Esophagus muscularis mucosa (tissue), 4 donors: Measurements from ENCODE around the gene RBP3. TPM values are rescaled to one million over a fixed set of nuclear protein-coding genes. Genes with fewer than 3 reads are reported as not detected.

Experiments
- DNase-seq: peaks from one replicate; pipeline ENCODE4 v3.0.0-alpha.2; 2017; ENCODE audit errors: extremely low spot score
- H3K27ac ChIP-seq, 4 donors: fragments of 200-600 bp; sonication (generic); replicated peaks in 1 of 4; 1 replicate in 3 of 4; 2 replicates in 1 of 4; pipeline ENCODE4 v1.5.1; 2016 to 2019; ENCODE audit warnings: mild to moderate bottlenecking in 1 of 4
- H3K27me3 ChIP-seq, 4 donors: fragments of 200-600 bp; sonication (generic); one replicate each; pipeline versions ENCODE4 v1.5.1 to v1.6.0; 2016 to 2019
- H3K36me3 ChIP-seq, 4 donors: fragments of 200-600 bp; sonication (generic); one replicate each; pipeline ENCODE4 v1.5.1; 2016 to 2019
- H3K4me1 ChIP-seq, 4 donors: fragments of 200-600 bp; sonication (generic); one replicate each; pipeline ENCODE4 v1.5.1; 2016 to 2019
- H3K4me3 ChIP-seq, 4 donors: fragments of 200-600 bp; sonication (generic); 1 replicate in 2 of 4; 2 replicates in 2 of 4; pipeline ENCODE4 v1.5.1; 2016 to 2019; ENCODE audit warnings: mild to moderate bottlenecking in 4 of 4, moderate library complexity in 1 of 4
- H3K9me3 ChIP-seq, 4 donors: fragments of 200-600 bp; sonication (generic); 1 replicate in 3 of 4; 2 replicates in 1 of 4; pipeline ENCODE4 v1.5.1; 2016 to 2019
- EP300 ChIP-seq: sonication (generic); formaldehyde crosslinking; IDR thresholded peaks from one replicate; pipeline ENCODE4 v1.6.1; 2017; ENCODE audit warnings: antibody characterized with exemption
- POLR2A ChIP-seq: fragments of 450-650 bp; IDR thresholded peaks from one replicate; pipeline ENCODE4 v1.6.1; 2017; ENCODE audit warnings: antibody characterized with exemption, moderate library complexity, mild to moderate bottlenecking, low read depth
- POLR2AphosphoS5 ChIP-seq, 2 donors: sonication (generic); formaldehyde crosslinking; IDR thresholded peaks; one replicate each; pipeline ENCODE4 v1.6.1; 2017; ENCODE audit warnings: antibody characterized with exemption in 2 of 2
- WGBS: methylation state at CpG from one replicate; pipeline ENCODE4 v1.1.5; 2018; 5-methylcytosine and 5-hydroxymethylcytosine counted together
- intact Hi-C: fragments of 100-400 bp; cut with DNase I; formaldehyde crosslinking; loops from one replicate; pipeline ENCODE4 v1.15.1; 2023
- total RNA-seq, 4 donors: library from RNA; depleted of rRNA; stranded (reverse); fragments of >200 nt; gene quantifications; one replicate each; pipeline versions ENCODE4 v1.1.0 to v1.2.1, GENCODE V29; 2016
- TF ChIP-seq, protein P1 (sequence below), 3 experiments: fragments of 200-600 bp in 2 of 3; fragments of 450-650 bp in 1 of 3; sonication (generic) in 2 of 3; IDR thresholded peaks; one replicate each; pipeline ENCODE4 v1.5.1; 2017 to 2019; ENCODE audit warnings: antibody characterized with exemption in 3 of 3, mild to moderate bottlenecking in 2 of 3, moderate library complexity in 1 of 3

Gene RBP3
- total RNA-seq, 4 donors from 2014 or later, result under 0.01 to 0.06 TPM; not detected in 2

DNA sequence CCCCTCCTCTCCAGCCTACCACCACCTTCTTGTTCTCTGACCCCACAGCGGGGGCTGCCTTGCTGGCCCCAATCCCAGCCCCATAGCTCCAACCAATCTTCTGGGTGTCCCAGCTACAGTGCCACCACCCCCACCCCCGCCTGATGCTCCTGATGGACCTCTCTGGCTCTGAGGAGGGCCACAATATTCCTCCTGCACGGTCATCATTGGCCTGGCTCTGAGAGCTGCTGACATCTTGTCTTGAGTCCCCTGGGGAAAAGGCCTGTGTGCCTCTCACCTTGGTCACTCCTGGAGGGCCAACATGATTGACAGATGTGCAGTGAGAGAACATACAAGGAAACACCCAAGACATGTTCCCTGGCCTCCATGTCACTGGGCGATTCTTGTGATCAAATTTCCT is 18.3 kb upstream of the RBP3 start:
- Histone ChIP-seq H3K27ac (no peak overlapping the region), H3K36me3 (no peaks in the 10 kb centered on the region), H3K27me3 (peaks cover 0 to 6% (median 0%) of the 10 kb centered on the region in 4 donors), H3K4me1 (no peaks in the 10 kb centered on the region), H3K9me3 (no peaks in the 10 kb centered on the region), H3K4me3 (no peak overlapping the region)
- no peak for DNase-seq
- TF ChIP-seq POLR2A, result no peak
- TF ChIP-seq, protein P1, sequence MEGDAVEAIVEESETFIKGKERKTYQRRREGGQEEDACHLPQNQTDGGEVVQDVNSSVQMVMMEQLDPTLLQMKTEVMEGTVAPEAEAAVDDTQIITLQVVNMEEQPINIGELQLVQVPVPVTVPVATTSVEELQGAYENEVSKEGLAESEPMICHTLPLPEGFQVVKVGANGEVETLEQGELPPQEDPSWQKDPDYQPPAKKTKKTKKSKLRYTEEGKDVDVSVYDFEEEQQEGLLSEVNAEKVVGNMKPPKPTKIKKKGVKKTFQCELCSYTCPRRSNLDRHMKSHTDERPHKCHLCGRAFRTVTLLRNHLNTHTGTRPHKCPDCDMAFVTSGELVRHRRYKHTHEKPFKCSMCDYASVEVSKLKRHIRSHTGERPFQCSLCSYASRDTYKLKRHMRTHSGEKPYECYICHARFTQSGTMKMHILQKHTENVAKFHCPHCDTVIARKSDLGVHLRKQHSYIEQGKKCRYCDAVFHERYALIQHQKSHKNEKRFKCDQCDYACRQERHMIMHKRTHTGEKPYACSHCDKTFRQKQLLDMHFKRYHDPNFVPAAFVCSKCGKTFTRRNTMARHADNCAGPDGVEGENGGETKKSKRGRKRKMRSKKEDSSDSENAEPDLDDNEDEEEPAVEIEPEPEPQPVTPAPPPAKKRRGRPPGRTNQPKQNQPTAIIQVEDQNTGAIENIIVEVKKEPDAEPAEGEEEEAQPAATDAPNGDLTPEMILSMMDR (IDR thresholded peaks at IDR 0.05), result no peak
- TF ChIP-seq EP300, result no peak
- no peak for TF ChIP-seq POLR2AphosphoS5 (IDR thresholded peaks at IDR 0.05)
- intact Hi-C loops, result no loop called here
- 80% methylated on average over 4 of the region's 4 CpGs for WGBS

DNA sequence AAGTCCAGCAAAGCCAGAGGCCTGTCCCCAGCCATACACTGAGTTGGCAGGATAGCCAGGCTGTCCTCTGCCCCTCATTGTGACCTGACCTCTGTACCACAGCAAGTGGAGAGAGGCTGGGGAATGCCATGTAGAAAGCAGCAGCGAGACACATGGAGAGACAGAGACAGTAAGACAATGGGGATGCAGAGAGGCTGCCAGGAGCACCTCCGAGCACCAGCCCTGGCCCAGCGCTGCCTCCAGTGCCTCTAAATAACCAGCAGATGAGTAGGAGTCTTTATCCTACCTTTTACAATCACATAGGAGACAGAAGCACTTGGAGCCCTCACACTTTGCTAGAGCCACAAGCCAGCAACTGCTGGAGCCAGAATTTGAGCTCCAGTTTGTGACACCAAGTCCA is 17.8 kb upstream of the RBP3 start:
- TF ChIP-seq, protein P1 (IDR thresholded peaks at IDR 0.05), result no peak
- no peak for TF ChIP-seq POLR2AphosphoS5 (IDR thresholded peaks at IDR 0.05)
- TF ChIP-seq EP300, result no peak
- TF ChIP-seq POLR2A, result no peak

DNA sequence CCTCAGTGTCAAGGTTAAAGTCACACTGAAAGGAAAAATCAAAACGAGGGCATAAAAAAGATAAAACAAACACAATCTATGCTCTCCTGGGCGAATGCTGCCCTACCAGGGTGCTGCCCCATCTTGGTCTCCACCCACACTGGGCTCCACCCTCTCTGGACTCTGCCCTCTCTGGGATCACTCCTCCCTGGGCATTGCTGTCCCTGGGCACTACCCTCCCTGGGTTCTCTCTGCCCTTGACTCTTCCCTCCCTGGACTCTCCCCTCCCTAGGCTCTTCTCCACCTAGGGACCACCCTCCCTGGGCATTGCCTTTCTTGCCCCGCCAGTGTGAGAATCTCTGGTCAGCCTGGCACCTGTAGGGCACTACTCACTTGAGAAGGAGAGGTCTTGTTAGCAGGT is 17.4 kb upstream of the RBP3 start:
- H3K9me3 ChIP-seq, result no peaks in the 10 kb centered on the region
- H3K4me1 ChIP-seq, result no peaks in the 10 kb centered on the region
- 79% methylated on average over 3 of the region's 3 CpGs for WGBS
- no peak overlapping the region for H3K27ac ChIP-seq
- intact Hi-C loops, result no loop called here
- H3K4me3 ChIP-seq, result no peak overlapping the region
- no peak for TF ChIP-seq POLR2A
- no peak for TF ChIP-seq POLR2AphosphoS5 (IDR thresholded peaks at IDR 0.05)
- TF ChIP-seq, protein P1 (IDR thresholded peaks at IDR 0.05), result no peak
- TF ChIP-seq EP300, result no peak
- no peaks in the 10 kb centered on the region for H3K36me3 ChIP-seq
- DNase-seq, result no peak
- no peaks in the 10 kb centered on the region for H3K27me3 ChIP-seq

More for the DNA sequence above, 17.8 kb upstream of the RBP3 start:
- DNase-seq, result no peak
- Histone ChIP-seq H3K9me3 (no peaks in the 10 kb centered on the region), H3K27me3 (peaks cover 0 to under 1% (median 0%) of the 10 kb centered on the region in 4 donors), H3K4me3 (no peak overlapping the region), H3K36me3 (no peaks in the 10 kb centered on the region), H3K27ac (no peak overlapping the region), H3K4me1 (no peaks in the 10 kb centered on the region)
- WGBS, result 95% methylated on average over 3 of the region's 3 CpGs
- intact Hi-C loops, result no loop called here

DNA sequence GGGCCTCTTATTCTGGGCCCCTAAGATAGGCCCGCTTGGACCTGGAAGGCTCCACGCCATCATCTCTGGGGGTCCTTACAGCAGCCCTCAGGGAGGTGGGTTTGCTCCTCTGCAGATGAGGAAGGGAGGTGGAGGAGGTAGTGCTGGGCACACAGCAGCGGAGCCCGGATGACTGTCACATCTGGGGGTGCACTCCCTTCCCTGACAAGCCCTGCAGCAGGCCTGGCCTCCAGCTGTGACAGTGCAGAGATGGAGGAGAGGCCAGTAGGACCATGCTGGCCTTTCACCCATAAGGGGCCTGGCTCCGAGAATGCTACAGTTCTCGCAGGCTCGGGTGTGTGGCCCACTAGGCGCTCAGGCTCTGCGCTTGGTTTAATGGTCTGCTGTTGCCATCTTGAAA is 16.7 kb upstream of the RBP3 start:
- intact Hi-C loops, result no loop called here
- no peak for TF ChIP-seq EP300
- TF ChIP-seq POLR2AphosphoS5 (IDR thresholded peaks at IDR 0.05), result no peak
- TF ChIP-seq, protein P1 (IDR thresholded peaks at IDR 0.05), result no peak
- no peak for TF ChIP-seq POLR2A
- no peak overlapping the region for H3K27ac ChIP-seq
- 100% methylated on average over 8 of the region's 9 CpGs for WGBS
- H3K4me3 ChIP-seq, result no peak overlapping the region
- no peaks in the 10 kb centered on the region for H3K27me3 ChIP-seq
- no peak for DNase-seq
- peaks cover 0 to 5% (median 2%) of the 10 kb centered on the region in 4 donors for H3K4me1 ChIP-seq
- no peaks in the 10 kb centered on the region for H3K9me3 ChIP-seq
- no peaks in the 10 kb centered on the region for H3K36me3 ChIP-seq

DNA sequence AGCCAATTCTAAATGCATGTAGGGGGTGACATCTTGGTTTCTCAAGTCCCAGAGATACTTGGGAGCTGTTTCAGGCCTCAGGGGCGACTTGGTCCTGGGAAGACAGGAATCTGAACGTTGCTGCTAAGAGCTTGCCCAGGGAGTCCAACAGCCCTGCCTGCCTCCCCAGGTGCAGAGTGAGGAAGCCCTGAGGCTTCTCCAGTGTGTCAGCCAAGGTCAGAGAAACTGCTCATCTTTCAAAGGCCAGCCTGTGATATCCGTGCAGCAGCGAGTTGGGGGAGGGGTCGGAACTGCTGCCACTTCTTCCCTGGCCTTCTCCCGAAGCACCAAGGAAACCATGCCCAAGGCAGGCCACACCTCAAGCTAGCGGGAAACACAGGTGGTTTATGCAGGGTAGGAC is 16.2 kb upstream of the RBP3 start:
- WGBS, result 87% methylated on average over 7 of the region's 7 CpGs
- H3K4me3 ChIP-seq, result no peak overlapping the region
- TF ChIP-seq POLR2AphosphoS5 (IDR thresholded peaks at IDR 0.05) (no peak), POLR2A (no peak), EP300 (no peak)
- TF ChIP-seq, protein P1 (IDR thresholded peaks at IDR 0.05), result no peak
- peaks cover 0 to 10% (median 2%) of the 10 kb centered on the region in 4 donors for H3K4me1 ChIP-seq
- no peaks in the 10 kb centered on the region for H3K9me3 ChIP-seq
- H3K27me3 ChIP-seq, result no peaks in the 10 kb centered on the region
- intact Hi-C loops, result no loop called here
- no peak overlapping the region for H3K27ac ChIP-seq
- H3K36me3 ChIP-seq, result no peaks in the 10 kb centered on the region
- no peak for DNase-seq
